CD4-positive, alpha-beta T cell treated with Interleukin-17A for 4 hours (primary cell): ENCODE data around the gene UPB1.

ENCODE experiments used
- DNase-seq: peaks from one replicate; pipeline ENCODE4 v3.0.0-alpha.2; 2020; ENCODE audit warnings: mixed read lengths

UPB1 gene

GRCh38 chr22:24566899-24567511 is 71.9 kb downstream of the UPB1 start:
- no peak for DNase-seq

GRCh38 chr22:24567668-24568067 is 72.5 kb downstream of the UPB1 start:
- no peak for DNase-seq

GRCh38 chr22:24571266-24571665 is 76.1 kb downstream of the UPB1 start:
- DNase-seq: no peak

- DNase-seq: no peak
These were observed 81.6 kb downstream of the UPB1 start for GRCh38 chr22:24576778-24577177.
